Natural killer cell treated with Interleukin-12 subunit alpha and Interleukin-12 subunit beta and Interleukin-15 and Interleukin-18, amount 100 ng/mL, for 72 hours (primary cell): ENCODE results near the gene GRM5. TPM values are rescaled to one million over a fixed set of nuclear protein-coding genes. Genes with fewer than 3 reads are reported as not detected.
"Not testable (repeated sequence)": the region's sequence is repeated elsewhere in the genome, so short reads cannot be mapped to it uniquely, and the experiment has no call there.

Source experiments
- ATAC-seq, 2 donors: fragments of 150-1000 bp; cut with Tn5 transposase in 1 of 2; sonication (Bioruptor Pico), chemical (Tn5 transposase) in 1 of 2; 2 replicates each; pipeline ENCODE4 v1.10.0; 2021
- DNase-seq: peaks from one replicate; pipeline ENCODE4 v3.0.0; 2022; ENCODE audit warnings: low spot score
- H3K27ac Mint-ChIP-seq, 2 donors: 1 replicate in 1 of 2; 2 replicates in 1 of 2; pipeline ENCODE4 v1.8.0; 2022; ENCODE audit warnings: mixed read lengths in 2 of 2, mild to moderate bottlenecking in 1 of 2, moderate library complexity in 1 of 2
- H3K27me3 Mint-ChIP-seq, 2 donors: 1 replicate in 1 of 2; 2 replicates in 1 of 2; pipeline ENCODE4 v1.8.0; 2022; ENCODE audit warnings: mixed read lengths in 2 of 2
- H3K36me3 Mint-ChIP-seq: one replicate; pipeline ENCODE4 v1.8.0; 2022; ENCODE audit warnings: mixed read lengths
- H3K4me1 Mint-ChIP-seq, 2 donors: 1 replicate in 1 of 2; 2 replicates in 1 of 2; pipeline ENCODE4 v1.8.0; 2022; ENCODE audit warnings: low read depth in 2 of 2, mixed read lengths in 2 of 2, mild to moderate bottlenecking in 1 of 2
- H3K4me3 Mint-ChIP-seq: one replicate; pipeline ENCODE4 v1.8.0; 2022; ENCODE audit warnings: mixed read lengths
- H3K9me3 Mint-ChIP-seq: 2 replicates; pipeline ENCODE4 v1.8.0; 2022; ENCODE audit warnings: mixed read lengths
- total RNA-seq, 2 donors: library from RNA; stranded (reverse); gene quantifications; one replicate each; pipeline ENCODE4 v1.2.3, GENCODE V29; 2022

The GRM5 gene
- total RNA-seq, 2 donors from 2014 or later, result 0.11 TPM; not detected in 1

DNA sequence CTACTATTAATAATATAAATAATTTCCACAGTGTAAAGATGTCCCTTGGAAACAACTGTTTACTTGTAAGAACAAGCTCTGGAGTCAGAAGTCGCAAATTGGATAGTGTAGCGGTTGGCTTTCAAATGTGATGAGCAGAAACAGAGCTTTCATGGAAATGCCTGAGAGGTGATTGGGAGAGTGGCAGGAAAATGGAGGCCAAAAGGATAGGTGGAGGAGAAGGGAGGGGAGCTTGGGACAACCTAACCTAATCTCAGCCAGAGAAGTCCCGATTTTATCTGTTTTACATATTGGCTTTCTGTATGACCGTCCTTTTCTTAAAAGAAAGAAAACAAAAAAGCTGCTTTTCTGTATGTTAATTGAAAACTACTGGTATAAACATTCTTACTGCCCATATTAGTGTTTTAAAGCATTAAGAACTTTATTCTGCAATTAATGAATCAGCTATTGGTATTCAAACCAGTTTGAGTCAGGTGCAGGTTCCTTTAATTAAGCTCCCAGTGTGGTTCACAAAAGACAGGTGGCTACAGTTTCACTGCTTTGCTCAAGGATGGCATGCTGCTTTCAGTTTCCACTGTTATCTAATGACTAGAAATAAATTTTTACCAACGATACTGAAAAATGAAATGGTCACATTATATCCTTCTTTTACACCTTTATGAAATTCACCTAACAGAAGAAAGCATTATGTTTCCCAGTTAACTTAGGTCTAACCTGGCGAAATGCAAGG is 117.8 kb downstream of the GRM5 start:
- not testable (repeated sequence) for H3K27ac Mint-ChIP-seq, H3K27me3 Mint-ChIP-seq, H3K4me1 Mint-ChIP-seq, H3K36me3 Mint-ChIP-seq, DNase-seq, H3K4me3 Mint-ChIP-seq, ATAC-seq
- peaks cover 13% of the 10 kb centered on the region for H3K9me3 Mint-ChIP-seq

DNA sequence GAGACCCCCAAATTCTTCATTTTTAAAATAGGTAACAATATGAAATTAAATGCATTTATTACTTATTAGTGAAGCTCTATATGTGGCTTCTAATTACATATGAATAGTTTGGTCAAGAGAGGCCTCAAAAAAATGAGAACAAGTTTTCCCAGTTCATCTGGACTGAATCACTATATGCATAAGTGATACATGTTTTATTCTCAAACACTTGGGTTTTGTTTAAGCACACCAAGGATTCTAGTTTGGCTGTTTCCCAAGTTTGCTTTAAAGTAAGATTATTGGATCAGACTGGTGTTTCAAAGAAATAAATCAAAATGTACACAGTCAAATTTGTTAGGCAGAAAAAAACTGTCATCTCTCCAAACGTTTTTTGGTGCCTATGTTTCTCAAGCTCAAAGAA is 136.1 kb downstream of the GRM5 start:
- not testable (repeated sequence) for H3K9me3 Mint-ChIP-seq, H3K36me3 Mint-ChIP-seq, H3K4me3 Mint-ChIP-seq, H3K27me3 Mint-ChIP-seq, H3K4me1 Mint-ChIP-seq, DNase-seq, H3K27ac Mint-ChIP-seq, ATAC-seq

DNA sequence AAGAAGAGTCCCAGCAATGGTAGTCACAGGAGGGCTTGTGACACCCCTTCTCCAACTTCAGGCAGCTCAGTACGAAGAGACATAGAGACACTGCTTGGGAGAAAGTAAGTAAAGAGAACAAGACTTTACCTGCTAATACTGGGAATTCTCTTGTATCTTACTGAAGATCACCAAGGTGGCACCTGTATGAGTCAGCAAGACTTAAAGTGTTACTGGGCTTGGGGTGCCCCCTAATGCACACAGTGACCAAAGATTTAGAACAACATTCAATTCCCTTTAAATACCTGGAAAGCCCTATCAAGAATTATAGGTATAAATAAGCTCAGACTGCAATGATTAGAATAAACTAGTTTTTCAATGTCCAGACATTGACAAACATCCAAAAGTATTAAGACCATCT is 148.7 kb downstream of the GRM5 start:
- not testable (repeated sequence) for H3K4me3 Mint-ChIP-seq, DNase-seq, H3K27ac Mint-ChIP-seq, ATAC-seq, H3K36me3 Mint-ChIP-seq, H3K4me1 Mint-ChIP-seq, H3K27me3 Mint-ChIP-seq
- H3K9me3 Mint-ChIP-seq, result peaks cover 13% of the 10 kb centered on the region

DNA sequence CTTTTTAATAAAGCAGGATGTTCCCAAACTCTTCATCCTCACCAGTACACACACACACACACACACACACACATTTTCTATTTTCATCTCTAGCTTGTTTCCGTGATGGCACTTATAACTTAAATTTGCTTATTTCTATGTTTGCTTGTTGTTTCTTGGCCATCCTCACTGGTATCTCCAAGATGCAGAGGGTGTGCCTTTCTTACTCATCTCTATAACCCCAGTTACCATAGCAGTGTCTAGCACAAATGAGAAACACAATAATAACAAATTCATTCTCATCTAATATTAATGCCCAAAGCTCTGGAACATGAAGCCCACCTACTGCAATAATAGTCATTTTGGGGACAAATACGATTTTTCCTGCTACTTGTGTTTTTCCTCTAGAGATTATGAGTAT is 156.3 kb downstream of the GRM5 start:
- Mint-ChIP-seq H3K36me3 (no peaks in the 10 kb centered on the region), H3K4me1 (no peaks in the 10 kb centered on the region), H3K9me3 (peaks cover 7% of the 10 kb centered on the region), H3K4me3 (no peak overlapping the region), H3K27me3 (no peaks in the 10 kb centered on the region), H3K27ac (no peak overlapping the region)
- ATAC-seq (no peak), DNase-seq (no peak)

DNA sequence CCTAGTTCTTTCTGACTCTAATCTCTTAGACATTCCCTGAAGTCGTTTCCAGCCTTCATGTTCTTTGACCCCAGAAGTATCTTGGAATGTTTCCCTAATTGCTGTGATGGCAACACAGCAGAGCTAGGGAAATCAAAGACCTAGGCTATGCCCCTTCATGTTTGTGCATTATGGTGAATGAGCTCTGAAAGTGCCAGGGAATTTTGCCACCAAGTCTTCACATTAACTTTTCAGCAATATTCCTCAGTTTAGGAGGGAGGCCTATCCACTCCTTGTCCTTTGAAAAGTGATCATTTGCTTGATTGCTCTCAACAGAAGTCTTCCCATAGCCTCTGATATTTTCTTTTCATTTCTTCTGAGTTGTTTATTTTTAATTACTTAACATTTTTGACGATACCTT is 164.3 kb downstream of the GRM5 start:
- not testable (repeated sequence) for DNase-seq, H3K9me3 Mint-ChIP-seq, H3K27me3 Mint-ChIP-seq, ATAC-seq, H3K36me3 Mint-ChIP-seq, H3K4me1 Mint-ChIP-seq, H3K27ac Mint-ChIP-seq, H3K4me3 Mint-ChIP-seq

DNA sequence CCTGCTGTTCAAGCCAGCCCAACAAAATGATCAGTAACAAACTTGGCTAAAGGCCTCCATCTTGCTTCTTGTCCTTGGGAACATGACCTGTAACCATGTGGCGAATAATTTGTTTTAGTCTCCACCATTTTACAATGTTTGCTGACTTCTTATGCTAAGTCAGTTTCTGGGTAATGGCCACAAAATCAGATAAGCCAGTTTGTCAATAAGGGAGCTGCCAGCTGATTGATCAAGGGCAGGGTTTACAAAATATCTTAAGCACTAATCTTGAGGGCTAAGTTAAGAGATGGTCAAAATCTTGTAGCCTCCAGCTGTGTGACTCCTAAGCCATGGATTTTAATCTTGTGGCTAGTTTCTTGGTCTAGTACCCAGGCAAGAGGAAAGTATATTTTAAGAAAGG is 176.9 kb downstream of the GRM5 start:
- not testable (repeated sequence) for H3K4me3 Mint-ChIP-seq, ATAC-seq, H3K4me1 Mint-ChIP-seq, H3K27ac Mint-ChIP-seq, DNase-seq, H3K27me3 Mint-ChIP-seq, H3K36me3 Mint-ChIP-seq
- H3K9me3 Mint-ChIP-seq, result peaks cover 14% of the 10 kb centered on the region

DNA sequence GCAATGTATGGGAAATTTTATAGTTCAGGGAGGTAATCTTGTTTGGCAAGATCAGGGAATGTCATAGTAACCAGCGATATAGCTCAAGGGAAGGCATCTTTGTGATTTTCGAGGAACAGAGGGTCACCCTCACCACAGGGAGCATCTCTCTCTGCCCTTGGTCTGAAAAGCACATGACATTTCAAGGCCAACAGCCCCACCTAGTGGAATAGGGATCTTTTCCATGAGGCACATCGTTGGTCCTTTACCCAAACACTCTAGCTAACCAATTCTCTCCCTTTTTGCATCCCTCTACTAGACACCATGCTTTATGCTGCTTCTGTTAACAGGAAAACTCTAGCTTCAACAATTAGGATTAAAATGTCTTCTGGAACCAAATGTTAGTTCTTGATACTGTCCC is 179.0 kb downstream of the GRM5 start:
- H3K27ac Mint-ChIP-seq, result no peak overlapping the region
- H3K9me3 Mint-ChIP-seq, result peaks cover 20% of the 10 kb centered on the region
- no peaks in the 10 kb centered on the region for H3K4me1 Mint-ChIP-seq
- H3K36me3 Mint-ChIP-seq, result peaks cover 10% of the 10 kb centered on the region
- no peak overlapping the region for H3K4me3 Mint-ChIP-seq
- ATAC-seq (no peak), DNase-seq (no peak)
- no peaks in the 10 kb centered on the region for H3K27me3 Mint-ChIP-seq

DNA sequence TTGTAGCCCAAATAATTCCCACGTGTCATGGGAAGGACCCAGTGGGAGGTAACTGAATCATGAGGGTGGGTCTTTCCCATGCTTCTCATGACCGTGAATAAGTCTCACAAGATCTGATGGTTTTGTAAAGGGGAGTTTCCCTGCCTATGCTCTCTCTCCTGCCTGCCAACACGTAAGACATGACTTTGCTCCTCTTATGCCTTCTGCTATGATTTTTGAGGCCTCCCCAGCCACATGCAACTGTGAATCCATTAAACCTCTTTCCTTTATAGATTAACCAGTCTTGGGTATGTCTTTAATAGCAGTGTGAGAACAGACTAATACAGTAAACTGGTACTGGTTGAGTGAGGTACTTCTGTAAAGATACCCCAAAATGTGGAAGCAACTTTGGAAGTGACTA is 183.0 kb downstream of the GRM5 start:
- H3K9me3 Mint-ChIP-seq, result peaks cover 17% of the 10 kb centered on the region
- not testable (repeated sequence) for ATAC-seq, DNase-seq, H3K4me1 Mint-ChIP-seq, H3K36me3 Mint-ChIP-seq, H3K27ac Mint-ChIP-seq, H3K27me3 Mint-ChIP-seq, H3K4me3 Mint-ChIP-seq

DNA sequence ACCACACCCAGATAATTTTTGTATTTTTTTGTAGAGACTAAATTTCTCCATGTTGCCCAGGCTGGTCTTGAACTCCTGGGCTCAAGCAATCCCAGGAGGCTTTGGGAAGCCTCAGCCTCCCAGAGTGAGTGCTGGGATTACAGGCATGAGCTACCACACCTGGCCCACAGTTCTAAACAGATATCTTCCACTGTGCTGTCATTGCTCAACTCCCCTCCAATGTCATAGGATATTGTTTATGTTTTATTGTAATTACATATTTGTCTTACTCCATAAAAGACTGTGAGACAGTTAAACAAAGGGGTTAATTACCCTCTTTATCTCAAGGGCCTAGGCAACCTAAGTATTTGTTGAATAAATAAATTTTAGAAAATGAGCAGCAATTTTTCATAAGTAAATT is 204.2 kb downstream of the GRM5 start:
- Mint-ChIP-seq H3K4me1 (no peaks in the 10 kb centered on the region), H3K36me3 (no peaks in the 10 kb centered on the region), H3K4me3 (no peak overlapping the region), H3K27me3 (no peaks in the 10 kb centered on the region), H3K9me3 (no peaks in the 10 kb centered on the region), H3K27ac (no peak overlapping the region)
- DNase-seq (no peak), ATAC-seq (no peak)

DNA sequence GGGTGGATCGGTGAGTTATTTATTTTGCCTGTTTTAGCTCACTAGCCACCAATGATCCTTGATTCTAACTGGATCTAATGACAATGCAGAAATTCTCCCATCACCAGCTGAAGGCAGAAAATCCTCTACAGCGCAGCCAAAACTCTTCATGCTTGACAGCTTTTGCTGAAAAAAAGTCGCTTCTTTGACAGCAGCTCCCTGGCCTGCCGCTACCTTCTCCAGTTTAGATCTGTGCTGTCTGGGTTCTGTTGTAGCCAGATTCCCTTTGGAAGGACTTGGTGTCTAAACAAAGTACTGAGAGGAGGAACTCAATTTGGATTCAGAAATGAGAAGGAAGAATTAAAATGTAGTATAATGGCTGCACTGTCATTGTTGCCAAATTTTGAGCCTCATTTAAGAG is 205.4 kb downstream of the GRM5 start:
- not testable (repeated sequence) for H3K9me3 Mint-ChIP-seq, ATAC-seq, H3K36me3 Mint-ChIP-seq, H3K4me1 Mint-ChIP-seq, H3K27me3 Mint-ChIP-seq, H3K27ac Mint-ChIP-seq, DNase-seq, H3K4me3 Mint-ChIP-seq

DNA sequence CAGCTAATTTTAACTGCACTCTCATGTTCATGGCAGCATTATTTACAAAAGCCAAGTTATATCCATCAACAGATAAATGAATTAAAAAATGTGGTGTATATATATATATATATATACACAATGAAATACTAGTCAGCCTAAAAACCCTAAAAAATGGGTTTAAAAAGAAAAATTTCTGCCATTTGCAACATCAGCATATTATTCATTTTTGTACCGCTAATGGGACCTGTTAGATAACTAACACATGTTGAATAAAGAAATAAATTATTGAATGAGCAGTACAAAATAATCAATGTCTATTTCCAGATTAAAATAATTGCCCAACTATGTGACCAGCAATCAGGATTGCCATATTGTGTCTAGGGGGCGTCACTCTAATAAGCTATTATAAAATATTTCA is 211.8 kb downstream of the GRM5 start:
- not testable (repeated sequence) for ATAC-seq, H3K4me1 Mint-ChIP-seq, H3K27ac Mint-ChIP-seq, H3K4me3 Mint-ChIP-seq, H3K9me3 Mint-ChIP-seq, H3K36me3 Mint-ChIP-seq, DNase-seq, H3K27me3 Mint-ChIP-seq

DNA sequence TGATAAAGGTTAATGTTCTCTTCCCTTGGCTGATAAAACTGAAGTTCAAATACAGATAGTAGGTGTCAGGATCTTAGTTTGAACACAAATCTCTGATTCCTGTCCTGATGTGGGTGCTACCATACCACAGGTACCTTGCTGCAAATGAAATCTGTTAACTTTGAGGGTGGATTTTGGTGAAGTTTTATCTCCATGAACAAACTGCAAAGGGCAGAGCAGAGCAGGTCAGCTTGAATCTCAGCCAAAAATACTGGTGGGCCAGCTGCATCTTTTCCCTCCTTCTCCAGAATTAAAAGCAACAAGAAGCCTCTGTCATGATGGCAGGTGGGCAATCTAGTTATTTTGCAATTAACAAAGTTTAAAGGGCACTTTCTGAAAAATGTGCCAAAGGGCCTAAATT is 214.2 kb downstream of the GRM5 start:
- not testable (repeated sequence) for H3K9me3 Mint-ChIP-seq, H3K36me3 Mint-ChIP-seq, H3K4me3 Mint-ChIP-seq, DNase-seq, ATAC-seq, H3K4me1 Mint-ChIP-seq, H3K27ac Mint-ChIP-seq, H3K27me3 Mint-ChIP-seq

DNA sequence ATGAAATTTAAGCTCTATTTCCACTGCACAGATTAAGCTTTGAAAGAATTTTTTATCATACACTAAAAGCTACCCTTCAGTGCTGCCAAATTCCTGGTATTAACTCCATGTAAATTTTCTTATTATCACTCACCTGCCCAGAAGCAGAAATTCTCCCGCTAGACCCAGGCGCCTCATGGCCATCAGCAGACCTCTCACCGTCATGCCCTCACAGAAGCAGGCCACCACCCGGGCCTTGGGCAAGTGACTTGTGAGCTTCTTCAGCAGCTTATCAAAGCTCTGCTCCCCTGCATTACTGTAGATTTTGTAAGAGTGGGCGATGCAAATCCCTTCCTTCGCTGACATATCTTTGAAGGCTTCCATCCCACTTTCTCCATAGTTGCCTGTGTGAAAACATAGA is 216.0 kb downstream of the GRM5 start:
- H3K27ac Mint-ChIP-seq, H3K4me1 Mint-ChIP-seq, DNase-seq, H3K36me3 Mint-ChIP-seq, H3K4me3 Mint-ChIP-seq, H3K9me3 Mint-ChIP-seq, ATAC-seq, H3K27me3 Mint-ChIP-seq: not testable (repeated sequence)

DNA sequence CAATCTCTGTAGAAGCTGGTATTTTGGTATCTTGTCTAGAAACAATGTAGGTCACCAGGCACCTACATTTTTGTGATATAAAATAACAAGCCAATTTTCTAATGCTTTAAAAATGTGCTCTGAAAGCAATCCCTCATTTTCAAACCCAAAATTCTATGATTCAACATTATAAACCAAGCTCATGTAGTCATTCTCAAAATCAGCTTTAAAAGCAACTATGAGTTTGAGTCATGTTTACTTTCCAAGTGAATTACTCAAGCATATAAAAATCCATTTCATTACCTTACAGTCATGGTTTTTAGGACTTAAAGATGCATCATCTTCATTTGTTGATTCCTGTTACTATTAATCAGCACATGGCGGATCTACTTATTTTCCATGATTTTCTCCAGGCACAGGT is 216.4 kb downstream of the GRM5 start:
- Mint-ChIP-seq H3K27me3 (no peaks in the 10 kb centered on the region), H3K4me1 (no peaks in the 10 kb centered on the region), H3K36me3 (no peaks in the 10 kb centered on the region), H3K4me3 (no peak overlapping the region), H3K9me3 (no peaks in the 10 kb centered on the region), H3K27ac (no peak overlapping the region)
- DNase-seq, result no peak
- no peak for ATAC-seq

DNA sequence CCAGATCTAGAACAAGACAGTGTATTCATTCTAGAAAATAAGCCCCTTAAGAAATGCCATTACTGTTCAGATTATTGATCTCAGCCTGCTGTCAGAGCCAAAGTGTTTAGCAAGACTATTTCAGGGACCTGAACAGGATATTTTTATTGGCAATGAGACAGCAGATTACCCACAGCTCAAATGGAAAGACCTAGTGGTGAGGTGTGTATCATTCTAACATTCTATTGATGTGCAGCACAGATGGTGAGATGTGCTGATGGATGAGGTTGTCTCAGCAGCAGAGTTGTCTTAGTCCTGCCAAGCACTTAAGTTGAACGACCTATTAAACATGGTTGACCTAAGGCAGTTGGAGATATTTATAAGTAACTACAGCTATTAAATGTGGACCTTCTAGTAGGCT is 219.5 kb downstream of the GRM5 start:
- not testable (repeated sequence) for ATAC-seq, H3K27ac Mint-ChIP-seq, H3K27me3 Mint-ChIP-seq

More for the DNA sequence above, 219.5 kb downstream of the GRM5 start:
- H3K9me3 Mint-ChIP-seq, DNase-seq, H3K36me3 Mint-ChIP-seq, H3K4me1 Mint-ChIP-seq, H3K4me3 Mint-ChIP-seq: not testable (repeated sequence)
